GM12878 (cell line): ENCODE results near the gene KIAA1217. TPM values are rescaled to one million over a fixed set of nuclear protein-coding genes. Genes with fewer than 3 reads are reported as not detected.

Experiments
- ATAC-seq: fragments of 200-7000 bp; cut with Tn5 transposase; 3 replicates; pipeline ENCODE4 v1.9.1; 2020; ENCODE audit warnings: mild to moderate bottlenecking, moderate library complexity
- BruUV-seq: library from RNA; stranded (reverse); fragments of 400-500 nt; replicated peaks from 2 replicates; lab custom pipeline; 2021; lab: Mats Ljungman, UMichigan
- CTCF ChIA-PET: fragments of 300-600 bp; sonication (Branson Sonifier 250); formaldehyde crosslinking; extraction: SDS; loops from one replicate; lab custom pipeline; 2021; ENCODE audit warnings: inconsistent platforms; lab: Yijun Ruan, JAX
- POLR2A ChIA-PET: fragments of 350-600 bp; formaldehyde crosslinking; extraction: SDS; loops from one replicate; lab custom pipeline; 2021; ENCODE audit warnings: inconsistent platforms; lab: Charles Lee
- RAD21 ChIA-PET: fragments of 300-600 bp; sonication (Branson Sonifier 250); formaldehyde crosslinking; loops from one replicate; lab custom pipeline; 2023; ENCODE audit warnings: antibody characterized with exemption; ENCODE audit not compliant: unreplicated experiment; lab: Charles Lee
- SMC1A ChIA-PET: fragments of 300-600 bp; sonication (Branson Sonifier 250); formaldehyde crosslinking; loops from one replicate; lab custom pipeline; 2023; ENCODE audit not compliant: unreplicated experiment, uncharacterized antibody; lab: Charles Lee
- DNase-seq: peaks from one replicate; pipeline ENCODE4 v3.0.0-alpha.2; 2011; ENCODE audit warnings: low read depth, low spot score
- FAIRE-seq: peaks from 3 replicates; lab custom pipeline; 2011; peaks lifted over from hg19 to GRCh38; lab: Jason Lieb, UNC
- H2AFZ ChIP-seq: 2 replicates; pipeline ENCODE4 v1.6.0; 2011; ENCODE audit warnings: low read depth, low read length, control low read depth; ENCODE audit not compliant: control insufficient read depth
- H3K27ac ChIP-seq: 2 replicates; pipeline ENCODE4 v1.5.1; 2011; ENCODE audit warnings: control low read depth; ENCODE audit not compliant: control insufficient read depth, insufficient read depth
- H3K27me3 ChIP-seq, 2 experiments: replicated peaks in 1 of 2; 2 replicates each; pipeline versions ENCODE4 v1.6.0 to v1.6.1; 2011; ENCODE audit warnings: low read length in 1 of 2; ENCODE audit not compliant: control insufficient read depth in 2 of 2, insufficient read depth in 2 of 2
- H3K36me3 ChIP-seq, 2 experiments: 2 replicates each; pipeline ENCODE4 v1.5.1; 2011; ENCODE audit warnings: low read length in 1 of 2; ENCODE audit not compliant: control insufficient read depth in 2 of 2, insufficient read depth in 2 of 2
- H3K4me1 ChIP-seq: 2 replicates; pipeline ENCODE4 v1.6.1; 2011; ENCODE audit warnings: mild to moderate bottlenecking, low read length, moderate library complexity, mixed read lengths; ENCODE audit not compliant: control insufficient read depth, insufficient read depth
- H3K4me2 ChIP-seq: 2 replicates; pipeline ENCODE4 v1.6.0; 2011; ENCODE audit warnings: control low read depth; ENCODE audit not compliant: control insufficient read depth, insufficient read depth
- H3K4me3 ChIP-seq: fragments of 200-600 bp; sonication (generic); 2 replicates; pipeline ENCODE4 v1.5.1; 2016
- H3K79me2 ChIP-seq: 2 replicates; pipeline ENCODE4 v1.6.0; 2011; ENCODE audit warnings: low read length; ENCODE audit not compliant: control insufficient read depth, insufficient read depth
- H3K9ac ChIP-seq: 2 replicates; pipeline ENCODE4 v1.8.0; 2011; ENCODE audit warnings: low read length, control low read depth, mixed read lengths; ENCODE audit not compliant: control insufficient read depth, insufficient read depth
- H3K9me3 ChIP-seq: replicated peaks from 3 replicates; pipeline ENCODE4 v1.5.1; 2011; ENCODE audit warnings: mild to moderate bottlenecking, low read length; ENCODE audit not compliant: control insufficient read depth, insufficient read depth
- H4K20me1 ChIP-seq: 2 replicates; pipeline ENCODE4 v1.6.0; 2011; ENCODE audit not compliant: control insufficient read depth, insufficient read depth
- BCL11A ChIP-seq: IDR thresholded peaks from 2 replicates; pipeline ENCODE4 v1.6.1; 2011; ENCODE audit warnings: low read depth, low read length
- FOXM1 ChIP-seq: IDR thresholded peaks from 2 replicates; pipeline ENCODE4 v1.6.1; 2012; ENCODE audit warnings: low read depth, mild to moderate bottlenecking, inconsistent platforms, low read length, moderate library complexity
- HDAC2 ChIP-seq: fragments of 200-600 bp; sonication (generic); IDR thresholded peaks from 2 replicates; pipeline ENCODE4 v1.6.1; 2017
- MEF2A ChIP-seq: IDR thresholded peaks from 2 replicates; pipeline ENCODE4 v1.6.1; 2011; ENCODE audit warnings: low read depth, mild to moderate bottlenecking, low read length, moderate library complexity; ENCODE audit not compliant: insufficient read depth
- NFXL1 ChIP-seq: fragments of 450-650 bp; IDR thresholded peaks from 2 replicates; pipeline ENCODE4 v1.6.1; 2017; ENCODE audit warnings: antibody characterized with exemption, mild to moderate bottlenecking, borderline replicate concordance
- PBX3 ChIP-seq: IDR thresholded peaks from 2 replicates; pipeline ENCODE4 v1.6.1; 2011; ENCODE audit warnings: mild to moderate bottlenecking, low read depth, low read length, moderate library complexity; ENCODE audit not compliant: insufficient replicate concordance
- SMAD1 ChIP-seq: fragments of 450-650 bp; IDR thresholded peaks from 2 replicates; pipeline ENCODE4 v1.6.1; 2018; ENCODE audit warnings: mild to moderate bottlenecking, low read depth; ENCODE audit not compliant: partially characterized antibody
- ZBTB11 ChIP-seq: fragments of 450-650 bp; formaldehyde crosslinking; IDR thresholded peaks from 2 replicates; pipeline ENCODE4 v1.5.0; 2022; ENCODE audit warnings: mild to moderate bottlenecking, missing genetic modification characterization
- ZNF687 ChIP-seq: fragments of 450-650 bp; IDR thresholded peaks from 2 replicates; pipeline ENCODE4 v1.6.1; 2017; ENCODE audit warnings: mild to moderate bottlenecking, moderate library complexity
- WGBS: methylation state at CpG from one replicate; pipeline ENCODE4 v1.1.6; 2016; ENCODE audit warnings: low lambda C conversion rate; ENCODE audit not compliant: insufficient replicate concordance, insufficient coverage; ENCODE audit errors: missing lambda C conversion rate; 5-methylcytosine and 5-hydroxymethylcytosine counted together
- in situ Hi-C: fragments of 300-500 bp; cut with MboI; formaldehyde crosslinking; loops from 9 replicates; pipeline ENCODE4 v1.14.3; 2018; ENCODE audit warnings: mixed read lengths
- intact Hi-C: fragments of 100-400 bp; cut with micrococcal nuclease; formaldehyde crosslinking; loops from one replicate; pipeline ENCODE4 v1.14.2; 2022; ENCODE audit not compliant: unreplicated experiment
- polyA plus RNA-seq, 11 experiments: library from polyadenylated mRNA; depleted of rRNA in 4 of 11; unstranded in 6 of 11; stranded (reverse) in 5 of 11; fragments of >200 nt; fragmentation: Nextera tagmentation in 4 of 11; fragmentation: Illumina TruSeq in 1 of 11; extraction: Ambion mirVana in 4 of 11; extraction: Trizol in 1 of 11; gene quantifications; 1 replicate in 1 of 11; 2 replicates in 10 of 11; pipeline versions ENCODE4 v1.2.1 to v1.2.3, GENCODE V29; 2011 to 2016; ENCODE audit warnings: inconsistent platforms in 2 of 11, missing spikeins in 2 of 11, low read depth in 1 of 11
- total RNA-seq, 4 experiments: library from RNA; depleted of rRNA in 3 of 4; stranded (reverse); fragments of >200 nt in 3 of 4; fragmentation: Illumina TruSeq in 1 of 4; extraction: Trizol in 1 of 4; gene quantifications; 2 replicates each; pipeline versions ENCODE4 v1.2.1 to v1.2.3, GENCODE V29; 2013 to 2021

KIAA1217 gene
- total and polyA plus RNA-seq, 10 of the 15 experiments (the other 5 are each of a cell fraction or from before 2014, with no cell fraction given) = 0.57 to 3.8 (median 2.1) TPM

GRCh38 chr10:24439935-24440334 lies 231.0 kb downstream of the KIAA1217 start (continued):
- no peak for TF ChIP-seq FOXM1
- TF ChIP-seq ZBTB11 (CRISPR knock-in tag) = no peak

- no peaks in the 10 kb centered on the region for H3K4me1 ChIP-seq
- no peak overlapping the region for H2AFZ ChIP-seq
- H3K79me2 ChIP-seq = no peaks in the 10 kb centered on the region
- H3K27me3 ChIP-seq = no peaks in the 10 kb centered on the region
- SMC1A ChIA-PET = interaction anchor here (0.7 to 1.2 kb wide), 2 partner anchors 10 to 32 kb away, joined by 3 read pairs; no protein-coding TSS in a partner anchor
- no peaks in the 10 kb centered on the region for H3K36me3 ChIP-seq
- H3K9ac ChIP-seq = no peak overlapping the region
- 47% methylated on average over 13 of the region's 13 CpGs for WGBS
- DNase-seq (no peak), ATAC-seq (no peak; the same call in 2 of the 3 replicates), FAIRE-seq (no peak)
- in situ Hi-C loops = no loop called here
- POLR2A ChIA-PET = no interaction called here
- no TSS peak for BruUV-seq
- intact Hi-C loops = no loop called here
- RAD21 ChIA-PET = no interaction called here
- peak overlapping the region; percentile 38; the same call in 1 of the 2 replicates for H3K4me2 ChIP-seq
- no peaks in the 10 kb centered on the region for H3K9me3 ChIP-seq
- no peak overlapping the region for H3K27ac ChIP-seq
- CTCF ChIA-PET = interaction anchor here (1.1 kb wide), 1 partner anchor 19 kb away, joined by 3 read pairs; no protein-coding TSS in a partner anchor
- H4K20me1 ChIP-seq = no peaks in the 10 kb centered on the region
- H3K4me3 ChIP-seq = no peak overlapping the region
- TF ChIP-seq MEF2A = no peak
- no peak for TF ChIP-seq NFXL1
- TF ChIP-seq SMAD1 = no peak
- TF ChIP-seq ZNF687 = no peak
- no peak for TF ChIP-seq HDAC2
- TF ChIP-seq BCL11A = no peak
- TF ChIP-seq PBX3 = no peak
Measured at GRCh38 chr10:24440817-24441797, 232.2 kb downstream of the KIAA1217 start.
